Hepatocyte (in vitro differentiated cells): ENCODE data around the gene TMEM151A.

Experiments
- EZH2 ChIP-seq: fragments of 200-600 bp; sonication (generic); IDR thresholded peaks from 2 replicates; pipeline ENCODE4 v1.6.1; 2016; ENCODE audit warnings: antibody characterized with exemption, mild to moderate bottlenecking, borderline replicate concordance
- EZH2phosphoT487 ChIP-seq: fragments of 200-600 bp; sonication (generic); IDR thresholded peaks from one replicate; pipeline ENCODE4 v1.6.1; 2018; ENCODE audit warnings: antibody characterized with exemption, mild to moderate bottlenecking, low read depth, moderate library complexity; ENCODE audit not compliant: unreplicated experiment, severe bottlenecking
- TF ChIP-seq, protein P1 (sequence below): fragments of 200-600 bp; sonication (generic); IDR thresholded peaks from 2 replicates; pipeline ENCODE4 v1.5.1; 2016; ENCODE audit warnings: antibody characterized with exemption, mild to moderate bottlenecking; ENCODE audit not compliant: poor library complexity

DNA sequence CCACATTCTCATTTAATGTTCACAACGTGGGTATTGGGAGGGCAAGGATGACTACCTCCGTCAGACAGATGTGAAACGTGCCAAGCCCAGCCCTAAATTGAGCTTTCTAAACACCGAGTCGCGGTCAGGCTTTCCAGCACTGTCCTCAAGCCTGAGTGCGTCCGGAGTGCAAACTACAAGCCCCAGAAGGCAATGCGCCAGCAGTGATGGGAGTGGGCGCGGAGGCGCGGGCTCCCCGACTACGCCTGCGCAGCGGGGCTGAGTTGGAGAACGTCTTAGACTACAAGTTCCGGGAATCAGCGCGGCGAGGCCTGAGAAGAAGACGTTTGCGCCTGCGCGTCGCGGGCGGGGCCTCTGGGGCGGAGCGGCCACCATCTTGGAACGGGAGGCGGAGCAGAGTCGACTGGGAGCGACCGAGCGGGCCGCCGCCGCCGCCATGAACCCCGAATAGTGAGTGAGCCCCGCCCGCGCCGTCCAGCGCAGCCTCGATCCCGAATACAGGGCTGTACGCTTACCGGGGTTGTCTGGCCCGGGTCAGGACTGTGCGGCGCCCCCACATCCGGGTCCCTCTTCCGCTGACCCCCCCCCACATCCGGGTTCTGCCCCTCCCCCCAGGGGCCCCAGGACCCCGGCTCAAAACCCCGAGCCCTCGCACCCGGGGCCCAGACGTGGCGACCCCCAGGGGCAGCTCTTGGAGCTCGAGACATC is 23.3 kb upstream of the TMEM151A start, which contains the start of gene RAB1B:
- TF ChIP-seq, protein P1, sequence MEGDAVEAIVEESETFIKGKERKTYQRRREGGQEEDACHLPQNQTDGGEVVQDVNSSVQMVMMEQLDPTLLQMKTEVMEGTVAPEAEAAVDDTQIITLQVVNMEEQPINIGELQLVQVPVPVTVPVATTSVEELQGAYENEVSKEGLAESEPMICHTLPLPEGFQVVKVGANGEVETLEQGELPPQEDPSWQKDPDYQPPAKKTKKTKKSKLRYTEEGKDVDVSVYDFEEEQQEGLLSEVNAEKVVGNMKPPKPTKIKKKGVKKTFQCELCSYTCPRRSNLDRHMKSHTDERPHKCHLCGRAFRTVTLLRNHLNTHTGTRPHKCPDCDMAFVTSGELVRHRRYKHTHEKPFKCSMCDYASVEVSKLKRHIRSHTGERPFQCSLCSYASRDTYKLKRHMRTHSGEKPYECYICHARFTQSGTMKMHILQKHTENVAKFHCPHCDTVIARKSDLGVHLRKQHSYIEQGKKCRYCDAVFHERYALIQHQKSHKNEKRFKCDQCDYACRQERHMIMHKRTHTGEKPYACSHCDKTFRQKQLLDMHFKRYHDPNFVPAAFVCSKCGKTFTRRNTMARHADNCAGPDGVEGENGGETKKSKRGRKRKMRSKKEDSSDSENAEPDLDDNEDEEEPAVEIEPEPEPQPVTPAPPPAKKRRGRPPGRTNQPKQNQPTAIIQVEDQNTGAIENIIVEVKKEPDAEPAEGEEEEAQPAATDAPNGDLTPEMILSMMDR, result no peak
- TF ChIP-seq EZH2phosphoT487 (no peak), EZH2 (no peak)
